NCI-H524 treated with DMSO at 0.1 percent for 48 hours (cell line): ENCODE data around the gene GSN.

Experiments
- DNase-seq: peaks from one replicate; lab custom pipeline; 2025; lab: John Stamatoyannopoulos, UW

Gene GSN

DNA sequence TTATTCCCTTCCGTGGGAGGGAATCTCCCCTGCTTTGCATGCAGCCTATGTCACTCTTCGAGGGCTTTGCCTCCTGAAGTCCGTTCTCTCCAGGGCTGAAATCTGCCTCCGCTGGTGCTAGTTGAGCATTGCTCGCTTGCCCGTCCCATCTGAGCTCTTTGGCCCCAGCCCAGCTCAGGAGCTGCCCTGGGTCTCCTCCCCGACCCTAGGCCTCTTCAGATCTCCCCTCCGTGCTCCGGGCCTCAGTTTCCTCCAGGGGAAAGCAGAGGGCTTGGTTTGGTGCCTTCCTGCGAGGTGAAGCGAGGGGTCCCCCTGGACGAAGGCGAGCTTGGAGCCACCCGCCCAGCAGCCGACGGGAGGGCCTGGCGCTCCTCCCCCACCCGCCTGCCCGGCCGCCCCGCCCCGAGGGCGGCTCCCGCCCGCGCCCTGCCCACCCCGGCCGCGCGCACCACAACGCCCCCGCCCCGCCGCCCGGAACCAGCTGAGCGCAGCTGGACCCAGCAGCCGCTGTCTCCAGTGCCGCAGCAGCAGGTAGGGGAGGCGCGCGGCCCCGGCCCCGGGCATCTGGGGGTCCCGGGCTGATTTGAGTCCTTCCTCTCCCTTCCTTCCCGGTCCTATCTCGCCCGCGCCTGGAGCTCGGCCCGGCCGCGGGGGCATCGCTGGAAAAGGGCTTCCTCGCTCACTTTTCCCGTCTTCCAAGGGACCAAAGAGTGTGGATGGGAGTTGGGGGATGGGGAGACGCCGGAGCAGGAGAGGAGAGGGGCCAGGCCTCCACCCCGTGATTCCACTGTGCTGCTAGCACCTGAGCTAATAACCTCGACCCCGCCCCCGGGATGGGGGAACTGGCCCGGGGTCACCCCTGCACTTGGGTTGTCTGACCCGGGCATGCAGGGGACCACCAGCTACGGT lies at the start of gene GSN:
Gene GSN, plus strand, starts transcription at position 474 of the 909 bp plus-strand sequence. CDS start 33,810 bp downstream, outside the sequence.
- no peak for DNase-seq

DNA sequence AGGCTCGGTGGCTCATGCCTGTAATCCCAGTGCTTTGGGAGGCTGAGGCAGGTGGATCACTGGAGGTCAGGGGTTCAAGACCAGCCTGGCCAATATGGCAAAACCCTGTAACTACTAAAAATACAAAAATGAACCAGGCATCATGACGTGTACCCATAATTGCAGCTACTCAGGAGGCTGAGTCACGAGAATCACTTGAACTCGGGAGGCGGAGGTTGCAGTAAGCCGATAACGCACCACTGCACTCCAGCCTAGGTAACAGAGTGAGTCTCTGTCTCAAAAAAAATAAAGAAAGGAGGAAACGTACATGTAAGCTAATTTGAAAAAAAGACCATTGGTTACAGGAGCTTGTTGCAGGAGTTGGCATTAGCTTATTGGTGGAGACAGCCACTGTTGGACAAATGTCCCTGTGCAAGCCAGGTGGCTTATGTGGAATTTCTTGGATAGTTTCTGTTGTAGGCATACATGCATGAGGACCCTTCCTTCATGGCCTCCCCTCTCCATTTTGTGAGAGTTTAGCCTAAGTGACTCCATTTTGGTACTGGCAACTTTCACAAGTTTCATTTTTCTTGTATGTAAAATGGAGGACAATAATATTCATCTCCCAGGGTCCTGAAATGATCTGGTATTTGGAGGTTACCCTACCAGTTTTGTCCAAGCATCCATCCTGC lies 49.5 kb upstream of the GSN start:
- no peak for DNase-seq

DNA sequence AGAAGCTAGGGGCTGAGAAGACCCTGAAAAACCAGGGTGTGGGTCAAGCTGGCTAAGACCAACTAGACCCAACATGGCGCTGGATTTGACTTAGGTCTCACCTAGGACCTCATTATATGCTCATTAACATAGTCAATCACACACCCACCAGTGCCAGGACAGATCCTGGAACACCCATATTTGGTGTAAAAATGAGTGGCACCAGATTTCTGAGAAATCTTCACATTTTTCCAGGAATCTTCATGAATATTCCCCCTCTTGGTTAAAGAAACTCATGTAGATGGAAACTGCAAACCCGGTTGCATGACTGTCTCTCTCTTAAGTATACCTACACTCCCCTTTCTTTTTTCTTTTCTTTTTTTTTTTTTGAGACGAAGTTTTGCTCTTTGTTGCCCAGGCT lies 48.4 kb upstream of the GSN start:
- DNase-seq: no peak

DNA sequence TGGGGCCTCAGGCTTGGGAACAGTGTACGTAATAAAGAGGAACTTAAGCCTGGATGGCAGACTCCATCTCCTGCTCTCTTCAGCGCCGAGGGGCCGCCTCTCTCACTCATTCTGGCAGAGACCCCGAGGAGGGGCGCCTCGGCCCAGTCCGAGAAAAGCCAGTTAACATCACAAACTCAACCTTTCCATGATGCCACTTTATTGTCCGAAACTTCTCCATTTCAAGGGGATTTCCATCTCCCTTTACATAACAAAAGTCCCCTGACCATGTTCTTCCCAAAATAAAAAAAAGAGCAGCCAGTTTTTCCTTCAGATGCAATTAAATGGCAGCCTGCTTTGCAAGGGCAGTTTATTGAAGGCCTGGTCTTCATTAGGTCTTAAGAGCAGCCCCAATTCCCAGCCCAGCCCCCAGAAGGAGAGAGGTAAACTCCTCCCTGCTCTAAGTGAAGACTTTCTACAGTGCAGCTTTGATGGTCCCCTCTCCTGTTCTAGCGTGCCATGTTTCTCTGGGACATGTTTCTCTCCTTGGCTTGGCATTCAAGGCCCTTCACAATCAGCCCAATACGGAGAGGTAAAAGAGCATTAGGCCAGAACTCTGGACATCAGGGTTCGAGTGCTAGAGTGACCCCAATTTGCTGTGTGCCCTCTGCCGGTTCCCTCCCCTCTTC lies 46.8 kb upstream of the GSN start:
- DNase-seq: no peak

DNA sequence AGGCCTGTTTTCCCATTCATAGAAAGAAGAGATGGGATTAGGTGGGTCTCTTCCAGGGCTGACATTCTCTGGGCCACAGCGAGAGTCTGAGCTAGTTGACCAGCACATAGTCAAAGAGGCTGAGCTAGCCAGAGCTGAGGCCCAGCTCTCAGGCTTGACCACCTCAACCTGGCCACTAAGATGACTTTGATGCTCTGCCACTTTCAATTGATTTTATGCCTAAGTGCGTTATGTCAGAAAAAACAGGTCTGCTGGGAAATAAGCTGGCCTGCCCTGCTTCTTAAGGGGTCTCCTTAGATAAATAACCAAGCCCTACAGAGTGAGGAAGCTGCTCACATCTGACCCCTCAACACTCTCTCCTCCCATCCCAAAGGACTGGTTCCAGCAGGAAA lies 46.3 kb upstream of the GSN start:
- DNase-seq: no peak

DNA sequence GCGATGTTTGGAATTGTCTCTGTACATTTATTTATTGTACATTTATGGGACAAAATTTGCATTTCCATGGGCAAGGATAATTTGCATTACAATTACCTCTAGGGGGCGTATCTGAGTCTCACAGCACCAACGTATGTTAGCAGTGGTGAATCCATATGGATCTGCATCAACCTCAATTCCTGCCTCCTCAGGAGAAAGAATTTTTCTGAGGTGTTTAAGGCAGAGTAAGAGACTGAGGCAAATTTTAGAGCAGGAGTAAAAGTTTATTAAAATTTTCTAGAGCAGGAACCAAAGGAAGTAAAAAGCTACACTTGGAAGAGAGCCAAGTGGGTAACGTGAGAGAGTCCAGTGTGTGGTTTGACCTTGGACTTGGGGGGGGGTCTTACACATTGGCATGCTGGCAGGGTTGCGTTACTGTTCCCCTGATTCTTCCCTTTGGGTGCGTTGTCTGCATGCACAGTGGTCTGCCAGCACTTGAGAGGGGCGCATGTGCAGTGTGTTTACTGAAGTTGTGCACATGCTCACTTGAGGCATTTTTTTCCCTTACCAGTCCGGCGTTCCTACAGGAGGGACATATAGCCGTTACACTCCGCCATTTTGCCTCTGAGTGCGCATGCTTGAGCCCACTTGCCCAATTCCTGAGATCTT lies 45.3 kb upstream of the GSN start:
- peak; percentile 24 for DNase-seq

DNA sequence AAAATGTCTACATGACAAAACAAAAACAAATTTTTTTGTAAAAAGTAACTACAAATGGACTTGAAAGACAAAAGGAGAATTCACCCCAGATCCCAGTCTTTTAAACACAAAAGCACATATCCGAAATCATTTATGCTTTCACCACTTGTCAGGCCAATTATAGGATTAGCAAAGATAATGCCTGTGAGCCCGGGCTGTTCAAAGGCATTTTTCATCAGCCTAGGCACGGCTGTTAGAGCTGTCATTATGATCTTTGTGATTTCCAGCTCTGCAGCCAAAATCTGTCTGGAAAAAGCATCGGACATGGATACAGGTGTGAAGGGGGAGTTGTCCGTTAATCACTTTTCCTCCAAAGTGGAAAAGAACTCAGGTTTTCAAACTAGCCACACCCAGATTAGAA lies 42.7 kb upstream of the GSN start:
- peak; percentile 50 for DNase-seq

DNA sequence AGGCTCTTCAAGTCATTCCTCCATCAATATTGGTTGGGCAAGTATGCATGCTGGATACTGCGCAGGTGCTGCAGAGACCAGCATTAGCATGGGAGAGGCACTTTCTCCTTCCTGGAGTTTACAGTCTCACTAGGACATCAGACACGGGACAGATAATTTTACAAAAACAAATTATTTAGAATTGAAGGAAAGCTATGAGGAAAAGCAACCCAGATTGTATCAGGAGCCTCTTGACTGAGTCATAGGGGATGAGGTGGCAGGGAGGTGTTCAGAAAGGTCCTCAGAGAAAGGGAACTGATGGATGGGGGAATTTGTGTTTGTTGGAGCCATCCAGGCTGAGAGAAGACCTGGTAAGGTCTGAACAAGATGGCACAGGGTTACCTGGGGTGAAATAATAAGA lies 41.8 kb upstream of the GSN start:
- DNase-seq: no peak

DNA sequence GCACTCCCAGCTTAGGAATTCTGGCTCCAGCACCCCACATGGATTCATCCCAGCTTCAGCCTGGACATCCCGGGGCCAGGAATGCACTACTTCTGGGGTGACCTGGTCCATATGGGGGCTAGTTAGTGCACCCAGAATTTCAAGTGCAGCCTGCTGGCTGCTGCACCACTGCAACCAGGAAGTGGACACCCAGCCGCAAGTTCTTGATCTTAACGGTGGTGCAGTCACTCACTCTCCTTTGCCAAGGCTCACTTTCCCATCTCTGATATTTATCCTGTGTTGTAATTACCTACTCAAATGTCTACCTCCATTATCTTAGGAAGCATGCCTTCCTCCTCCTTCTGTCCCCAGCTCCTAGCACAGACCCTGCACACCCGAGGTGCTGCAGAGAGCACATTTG lies 40.1 kb upstream of the GSN start:
- DNase-seq: no peak

DNA sequence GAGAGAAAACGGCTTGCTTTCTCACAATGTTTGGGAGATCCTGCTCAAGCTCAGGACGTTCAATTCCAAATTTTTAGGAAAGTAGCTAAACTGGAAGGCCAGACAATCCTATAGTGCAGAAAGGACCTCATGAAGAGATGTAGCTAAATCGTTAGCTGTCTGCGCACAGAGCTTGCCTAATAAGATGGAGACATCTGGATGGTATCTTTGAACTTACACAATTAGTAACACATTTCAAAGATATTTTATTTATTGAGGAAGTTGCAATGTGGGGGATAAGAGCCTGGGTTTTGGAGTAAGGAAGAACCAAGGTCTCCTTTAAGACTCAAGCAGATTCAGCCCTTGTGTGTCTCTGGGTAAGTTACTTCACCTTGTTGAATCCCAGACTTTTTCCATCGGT lies 37.7 kb upstream of the GSN start:
- DNase-seq: no peak

DNA sequence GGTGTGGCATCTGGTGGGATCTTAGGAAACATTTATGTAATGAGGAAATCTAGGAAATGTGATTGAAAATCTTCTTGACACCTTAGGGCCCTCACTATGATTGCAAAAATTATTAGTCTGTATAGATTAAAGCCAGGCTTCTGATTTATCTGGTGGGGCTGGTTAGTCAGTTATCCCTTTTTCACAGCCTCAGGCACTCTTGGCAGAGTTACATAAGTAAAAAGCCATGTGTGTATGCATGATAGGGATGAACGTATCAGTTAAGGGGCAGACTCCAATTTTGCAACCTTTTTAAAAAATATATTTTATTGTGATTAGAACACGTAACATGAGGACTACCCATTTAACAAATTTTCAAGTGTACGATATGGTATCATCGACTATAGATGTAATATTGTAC lies 35.7 kb upstream of the GSN start:
- DNase-seq: no peak

DNA sequence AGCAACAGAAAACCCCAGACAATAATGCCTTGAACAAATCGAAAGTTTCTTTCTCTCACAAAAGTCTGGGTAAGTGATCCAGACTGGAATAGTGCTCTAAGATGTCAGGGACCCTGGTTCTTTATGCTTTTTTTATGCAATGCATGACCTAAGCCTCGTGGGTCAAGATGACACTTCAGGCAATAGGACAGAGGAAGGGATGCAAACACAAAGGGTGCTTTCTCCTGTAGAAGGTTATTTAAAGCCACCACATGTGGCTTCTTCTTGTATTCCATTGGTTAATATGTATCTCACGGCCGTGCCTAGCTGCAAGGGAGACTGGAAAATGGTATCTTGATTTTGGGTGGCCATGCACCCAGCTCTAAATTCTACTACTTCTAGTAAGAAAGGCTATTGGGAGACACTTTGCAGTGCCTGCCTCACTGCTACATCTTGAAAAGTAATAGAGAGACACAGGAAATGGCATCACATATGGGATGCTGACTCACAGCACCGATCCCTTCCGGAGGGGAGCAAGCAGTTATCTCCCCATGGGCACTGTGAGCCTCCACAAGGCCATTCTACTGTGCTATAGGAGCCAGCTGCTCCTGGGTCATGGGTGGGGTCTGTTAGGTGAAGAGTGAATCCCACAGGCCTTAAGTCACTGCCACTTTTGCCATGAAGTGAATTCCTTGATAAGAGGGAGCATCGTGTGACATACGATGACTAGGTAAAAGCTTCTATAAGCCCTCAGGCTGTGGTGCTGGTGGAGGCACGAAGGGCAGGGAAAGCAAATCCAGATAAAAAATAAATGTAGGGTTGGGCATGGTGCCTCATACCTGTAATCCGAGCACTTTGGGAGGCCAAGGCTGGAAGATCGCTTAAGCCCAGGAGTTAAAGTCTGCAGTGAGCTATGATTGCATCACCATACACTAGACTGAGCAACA lies 33.8 kb upstream of the GSN start:
- no peak for DNase-seq

DNA sequence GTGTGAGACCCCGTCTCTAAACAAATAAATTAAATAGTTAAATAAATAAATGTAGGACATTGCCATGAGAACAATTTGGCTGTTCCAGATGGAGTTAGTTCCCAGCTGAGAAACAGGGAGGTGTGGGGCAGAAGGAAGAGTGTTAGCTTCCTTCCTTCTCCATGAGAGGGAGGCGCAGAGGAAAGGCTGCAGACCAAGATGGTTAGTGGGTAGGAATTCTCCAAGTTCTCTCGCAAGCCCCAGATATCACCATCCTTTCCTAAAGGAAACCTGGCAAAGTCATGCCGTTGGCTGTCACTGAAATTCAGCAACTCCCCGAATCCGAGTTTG lies 33.2 kb upstream of the GSN start:
- no peak for DNase-seq

DNA sequence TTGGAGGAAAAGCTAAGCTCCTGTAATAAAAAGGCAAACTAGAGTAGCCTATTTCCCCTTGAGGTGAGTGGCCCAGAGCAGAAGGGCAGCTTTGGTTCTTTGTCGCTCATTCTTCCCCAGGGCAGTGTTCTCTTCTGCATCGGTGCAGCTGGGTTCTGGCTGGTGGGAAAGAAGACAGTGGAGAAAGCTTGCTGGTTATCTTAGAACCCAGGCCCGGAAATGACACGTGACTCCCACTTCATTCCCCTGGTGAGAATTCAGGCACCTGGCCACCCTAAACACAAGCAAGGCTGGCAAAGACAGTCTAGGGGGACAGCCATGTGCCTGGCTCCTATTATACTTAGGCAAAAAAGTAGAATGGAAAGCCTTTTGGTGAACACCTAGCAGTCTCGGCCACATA lies 32.5 kb upstream of the GSN start:
- no peak for DNase-seq

DNA sequence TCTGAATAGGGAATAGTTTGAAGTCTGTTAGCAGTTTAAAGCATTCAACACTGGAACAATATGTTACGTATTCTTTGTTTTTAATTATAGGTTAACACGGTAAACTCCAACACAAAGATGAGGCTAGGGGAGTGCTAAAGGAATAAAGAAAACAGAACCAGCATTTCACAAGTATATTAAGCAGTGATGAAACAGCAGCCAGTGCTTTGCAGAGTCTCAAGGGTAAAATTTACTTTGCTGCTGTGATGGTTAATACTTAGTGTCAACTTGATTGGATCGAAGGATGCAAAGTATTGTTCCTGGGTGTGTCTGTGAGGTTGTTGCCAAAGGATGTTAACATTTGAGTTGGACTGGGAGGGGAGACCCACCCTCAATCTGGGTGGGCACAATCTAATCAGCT lies 30.0 kb upstream of the GSN start:
- DNase-seq: no peak

DNA sequence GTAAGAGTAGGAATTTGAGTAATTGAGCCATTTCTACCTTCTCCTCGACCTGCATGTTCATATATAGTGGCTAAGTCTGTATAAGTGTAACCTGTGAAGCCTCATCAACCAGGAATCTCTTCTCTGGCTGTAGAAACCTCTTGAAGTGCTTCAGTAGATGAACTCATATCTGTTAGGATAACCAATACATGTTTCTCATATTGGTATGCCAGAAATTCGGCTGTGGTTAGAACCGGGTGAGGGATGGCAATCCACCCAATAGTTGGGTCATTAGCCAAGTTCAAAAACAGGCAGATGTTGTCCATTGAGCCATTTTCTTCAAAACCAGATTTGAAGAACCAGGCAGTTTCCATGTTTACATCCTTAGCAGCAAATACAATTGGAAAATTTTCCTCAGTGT lies 28.9 kb upstream of the GSN start:
- no peak for DNase-seq

DNA sequence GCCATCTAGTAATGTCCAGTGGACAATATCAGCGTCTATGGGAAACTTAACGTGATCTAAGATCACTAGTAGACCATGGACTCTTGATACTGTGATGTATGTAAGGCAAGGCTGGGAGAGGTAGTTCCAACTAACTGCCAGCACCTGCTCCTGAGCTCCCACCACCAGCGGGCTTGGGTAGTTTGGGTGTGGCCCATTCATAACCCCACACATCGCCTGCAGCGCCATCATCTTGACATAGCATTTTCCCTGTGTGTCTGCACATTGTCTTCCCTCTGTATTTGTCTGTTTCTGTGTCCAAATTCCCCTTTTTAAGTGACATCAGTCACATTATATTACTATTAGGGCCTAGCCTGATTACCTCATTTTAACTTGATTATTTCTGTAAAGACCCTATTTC lies 28.1 kb upstream of the GSN start:
- DNase-seq: no peak

DNA sequence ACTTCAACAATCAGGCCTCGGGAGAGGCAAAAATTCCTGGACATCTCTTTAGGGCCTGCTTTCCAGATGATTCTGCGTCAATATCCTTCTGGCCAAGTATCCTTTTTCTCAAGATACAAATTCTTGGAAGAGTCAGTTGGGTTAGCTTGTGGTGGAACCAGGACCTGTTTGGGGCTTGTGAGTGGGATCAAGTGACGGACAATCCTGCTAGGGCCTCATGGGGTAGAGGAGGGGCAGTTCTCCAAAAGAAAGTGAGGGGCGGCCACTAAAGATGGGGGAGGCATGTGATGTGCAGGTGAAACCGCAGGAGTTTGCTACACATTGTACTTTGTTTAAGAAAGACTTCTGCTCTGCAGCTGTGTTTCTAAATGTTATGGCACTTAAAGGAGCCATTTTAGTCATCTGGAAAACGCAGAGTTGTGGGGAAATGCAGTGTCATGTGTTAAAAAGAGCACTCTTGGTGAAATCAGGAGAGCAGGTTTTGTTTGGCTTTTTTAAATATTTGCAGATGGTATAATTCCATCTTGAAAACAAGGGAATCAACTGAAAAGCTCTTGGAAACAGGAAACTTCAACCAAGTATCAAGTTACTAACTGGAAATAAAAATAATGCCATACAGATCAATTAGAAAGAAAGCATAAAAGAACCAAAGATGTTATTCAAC lies 27.4 kb upstream of the GSN start:
- no peak for DNase-seq

DNA sequence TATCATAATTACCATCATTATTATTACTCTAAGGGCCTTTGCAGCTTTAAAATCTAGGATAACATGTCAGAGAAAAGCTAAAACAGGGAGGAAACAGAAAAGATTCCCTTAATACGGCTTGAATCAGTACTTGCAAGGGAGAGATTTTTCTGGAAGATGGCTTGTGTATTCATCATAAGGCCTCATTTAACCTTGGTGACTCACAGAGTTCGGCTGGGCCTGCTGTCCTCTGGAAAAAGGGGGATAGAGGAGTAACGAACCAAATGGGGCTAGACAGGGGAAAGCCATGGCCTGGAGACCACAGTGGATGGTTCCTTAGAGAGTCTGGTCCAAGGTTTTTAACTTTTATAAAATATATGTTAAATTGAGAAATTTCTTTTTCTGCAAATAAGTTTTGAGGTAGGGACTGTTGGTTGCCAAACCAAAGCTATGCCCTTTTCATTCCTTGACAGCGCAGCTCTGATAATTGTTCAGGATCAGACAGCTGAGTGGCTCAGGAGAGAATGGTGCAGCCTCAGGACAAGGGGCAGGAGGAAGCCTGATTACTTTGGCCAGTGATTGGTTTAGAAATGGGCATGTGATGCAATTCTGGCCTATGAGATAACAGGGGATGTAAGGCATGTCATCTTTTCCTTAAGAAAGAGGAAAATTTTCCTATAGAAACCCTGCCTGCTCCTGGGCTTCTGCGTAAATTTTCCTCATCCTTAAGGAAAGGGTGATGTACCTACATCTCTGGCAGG lies 25.6 kb upstream of the GSN start:
- DNase-seq: no peak

DNA sequence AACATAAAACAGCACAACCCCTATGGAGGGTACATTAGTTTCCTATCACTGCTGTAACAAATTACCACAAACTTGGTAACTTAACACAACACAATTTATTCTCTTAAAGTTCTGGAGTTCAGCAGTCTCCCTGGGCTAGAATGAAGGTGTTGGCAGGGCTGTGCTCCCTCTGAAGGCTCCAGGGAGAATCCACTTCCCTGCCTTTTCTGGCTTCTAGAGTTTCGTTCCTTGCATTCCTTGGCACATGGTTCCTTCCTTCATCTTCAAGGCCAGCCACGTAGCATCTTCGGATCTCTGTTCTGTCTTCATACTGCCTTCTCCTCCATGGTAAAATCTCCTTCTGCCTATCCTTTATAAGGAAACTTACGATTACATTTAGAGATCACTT lies 25.0 kb upstream of the GSN start:
- no peak for DNase-seq
